HG03064 (cell line): ENCODE measurements around the gene PEAK1.

Experiments used
- ATAC-seq: cut with Tn5 transposase; IDR thresholded peaks from one replicate; pipeline ENCODE4 v1.9.1; 2021; ENCODE audit warnings: low read depth; ENCODE audit not compliant: unreplicated experiment

Gene PEAK1

DNA sequence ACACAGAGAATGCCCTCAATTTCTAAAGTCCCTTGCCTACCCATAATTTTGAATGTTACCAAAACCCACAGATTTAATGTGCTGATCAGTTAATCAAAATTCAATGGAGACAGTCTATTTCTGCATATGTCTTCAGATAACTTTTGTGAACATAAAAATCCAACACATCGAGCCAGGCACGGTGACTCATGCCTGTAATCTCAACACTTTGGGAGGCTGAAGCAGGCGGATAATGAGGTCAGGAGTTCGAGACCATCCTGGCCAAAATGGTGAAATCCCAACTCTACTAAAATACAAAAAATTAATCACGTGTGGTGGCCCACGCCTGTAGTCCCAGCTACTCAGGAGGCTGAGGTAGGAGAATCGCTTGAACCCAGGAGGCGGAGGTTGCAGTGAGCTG, 49.3 kb downstream of the PEAK1 start:
- no peak for ATAC-seq

DNA sequence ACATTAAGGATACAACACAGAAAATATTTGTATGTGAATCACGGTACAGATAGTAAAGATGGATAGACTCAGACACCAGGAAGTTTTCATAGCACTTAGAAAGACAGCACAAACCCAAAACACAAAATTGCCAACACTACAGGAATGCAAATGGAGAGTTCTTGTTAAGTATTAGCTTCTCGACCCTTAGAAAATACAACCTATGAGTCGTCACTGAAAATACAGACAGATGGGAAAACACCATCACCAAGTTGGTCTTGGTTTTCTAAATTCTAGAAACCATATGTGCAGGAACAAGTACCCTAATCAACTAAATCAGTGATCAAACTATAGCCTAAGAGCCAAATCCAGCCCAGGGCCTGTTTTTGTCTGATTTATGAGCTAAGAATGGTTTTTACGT, 50.7 kb downstream of the PEAK1 start:
- no peak for ATAC-seq

DNA sequence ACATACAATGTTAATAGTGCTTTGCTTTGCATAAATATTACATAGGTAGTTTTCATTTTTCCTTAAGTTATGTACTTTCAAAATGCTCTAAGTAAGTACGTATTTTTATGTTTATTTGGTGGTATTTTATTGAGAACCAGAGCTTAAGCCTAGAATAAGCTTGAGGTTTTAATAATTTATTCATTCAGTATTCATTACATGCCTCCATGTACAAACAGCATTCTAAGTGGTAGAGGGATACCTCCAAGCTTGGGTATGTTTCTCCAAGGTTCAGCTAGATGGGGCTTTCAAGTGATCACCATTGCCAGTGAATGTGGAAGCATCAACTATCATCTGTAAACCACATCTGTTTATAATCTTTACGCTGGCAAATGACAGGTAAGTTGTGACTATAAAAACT, 52.3 kb downstream of the PEAK1 start:
- ATAC-seq: no peak

DNA sequence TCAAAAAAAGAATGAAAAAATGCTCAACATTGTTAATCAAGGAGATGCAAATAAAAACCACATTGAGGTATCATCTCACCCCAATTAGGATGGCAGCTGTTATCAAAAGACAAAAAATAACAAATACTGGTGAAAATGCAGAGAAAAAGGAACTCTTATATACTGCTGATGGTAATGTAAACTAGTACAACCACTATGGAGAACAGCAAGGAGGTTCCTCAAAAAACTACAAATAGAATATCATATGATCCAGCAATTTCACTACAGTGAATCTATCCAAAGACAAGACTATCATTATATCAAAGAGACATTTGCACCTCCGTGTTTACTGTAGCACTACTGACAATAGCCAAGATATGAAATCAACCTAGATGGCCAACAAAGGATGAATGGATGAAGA, 58.4 kb downstream of the PEAK1 start:
- ATAC-seq: no peak

DNA sequence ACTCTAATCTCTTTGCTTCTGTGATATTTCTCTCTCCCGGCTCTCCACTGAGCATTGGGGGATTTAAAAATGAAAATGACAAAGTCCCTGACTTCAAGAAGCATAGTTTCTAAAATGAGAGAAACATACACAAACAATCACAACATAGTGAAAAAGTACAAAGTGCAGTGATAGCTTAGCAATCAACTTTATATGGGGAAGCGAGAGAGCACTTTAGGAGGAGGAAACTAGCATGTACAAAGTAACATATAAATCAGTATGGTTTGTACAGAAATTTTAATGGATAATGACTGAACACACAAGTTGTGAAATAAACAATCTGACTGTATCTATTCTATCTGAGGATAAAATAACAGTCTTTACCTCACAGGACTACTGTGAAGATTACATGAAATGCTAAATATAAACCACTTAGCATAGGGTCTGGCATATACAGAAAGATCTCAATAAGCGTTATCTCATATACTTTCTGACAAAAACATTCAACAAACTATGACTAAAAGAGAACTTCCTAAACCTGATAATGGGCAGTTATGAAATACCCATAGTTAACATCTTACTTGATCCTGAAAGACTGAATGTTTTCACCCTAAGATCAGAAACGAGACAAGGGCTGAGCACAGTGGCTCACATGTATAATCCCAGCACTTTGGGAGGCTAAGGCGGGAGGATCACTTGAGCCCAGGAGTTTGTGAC, 61.2 kb downstream of the PEAK1 start:
- no peak for ATAC-seq

DNA sequence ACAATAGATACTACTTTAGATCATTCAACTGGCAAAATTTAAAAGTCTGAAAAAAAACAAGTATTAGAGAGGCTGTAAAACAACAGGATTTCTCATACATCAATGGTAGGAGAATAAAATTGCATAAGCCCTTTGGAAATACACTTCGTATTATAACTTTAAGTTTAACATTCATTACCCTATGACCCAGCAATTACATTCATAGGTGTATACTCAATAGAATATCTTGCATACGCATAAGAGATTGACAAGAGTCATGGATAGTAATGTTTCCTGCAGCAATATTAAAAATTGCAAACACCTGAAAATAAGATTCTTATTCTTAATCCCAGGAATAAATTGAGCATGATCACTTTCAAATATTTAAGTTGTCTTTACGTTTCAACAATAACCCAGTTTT, 63.6 kb downstream of the PEAK1 start:
- no peak for ATAC-seq

DNA sequence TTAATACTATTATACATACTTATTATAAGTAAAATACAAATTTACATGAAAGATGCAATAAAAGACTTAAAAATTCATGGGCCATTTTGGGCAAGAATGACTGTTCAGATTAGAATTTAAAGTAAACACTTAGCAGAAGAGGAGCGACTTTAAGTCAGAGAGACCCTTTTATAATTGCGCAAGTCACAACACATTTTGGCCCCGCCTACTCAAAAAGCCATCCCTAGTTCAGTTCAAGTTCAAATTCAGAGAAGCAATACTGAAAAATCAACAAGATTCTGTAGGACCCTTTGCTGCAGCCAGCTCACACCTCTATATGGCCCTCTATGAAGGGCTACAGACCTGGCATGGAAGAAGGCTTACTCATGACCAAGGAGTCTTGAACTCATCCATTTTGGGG, 64.6 kb downstream of the PEAK1 start:
- ATAC-seq: no peak

DNA sequence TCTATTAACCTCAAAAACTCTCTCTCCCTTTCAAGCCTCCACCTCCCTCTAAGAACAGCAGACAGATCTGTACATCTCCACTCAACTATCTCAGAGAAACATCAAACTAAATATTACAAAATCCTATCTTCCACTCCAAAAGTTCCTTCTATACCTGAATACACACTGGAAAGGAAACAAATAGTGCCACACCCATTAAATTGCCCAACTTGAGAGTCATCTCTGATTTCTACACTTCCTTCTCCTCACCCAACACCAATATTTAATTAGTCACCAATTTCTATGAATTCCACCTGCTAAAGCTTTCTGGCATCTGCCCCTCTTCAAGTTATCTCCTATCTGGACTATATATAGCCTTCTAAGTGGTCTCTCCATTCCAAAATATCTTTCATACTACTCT, 65.8 kb downstream of the PEAK1 start:
- no peak for ATAC-seq

DNA sequence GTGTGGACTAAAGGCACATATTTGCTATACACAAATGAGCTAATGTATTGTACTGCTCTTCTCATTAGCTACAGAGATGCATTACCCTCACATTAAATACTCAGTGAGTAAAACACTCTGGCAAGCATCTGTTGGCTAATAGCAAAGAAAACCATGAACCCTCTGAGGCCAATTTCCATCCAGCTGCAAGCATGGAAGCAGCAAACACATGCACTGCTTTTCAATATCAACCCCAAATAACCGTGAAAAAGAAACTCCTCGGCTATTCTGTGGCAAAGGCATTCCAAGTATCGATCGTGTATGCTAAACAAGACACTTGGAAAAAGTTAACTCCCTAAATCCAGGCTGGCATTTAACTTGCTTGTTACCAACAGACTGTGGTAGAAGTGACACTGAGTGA, 67.0 kb downstream of the PEAK1 start:
- no peak for ATAC-seq

DNA sequence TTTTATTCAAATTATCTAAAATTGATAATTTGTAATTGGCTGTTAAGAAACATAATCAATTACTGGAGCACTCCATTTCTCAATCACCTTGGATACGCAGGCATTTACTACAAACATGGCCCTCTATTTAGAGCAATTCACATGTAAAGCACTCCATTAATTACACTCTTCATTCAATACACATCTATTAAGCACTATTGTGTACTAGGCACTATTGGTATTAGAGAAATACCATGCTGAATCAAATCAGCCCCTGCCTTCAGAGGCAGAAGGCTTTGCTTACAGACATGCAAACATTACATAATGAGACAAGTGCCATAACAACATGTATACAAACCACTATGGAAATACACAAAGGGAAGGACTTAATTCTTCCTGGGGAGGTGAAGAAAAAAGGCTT, 69.1 kb downstream of the PEAK1 start:
- no peak for ATAC-seq

DNA sequence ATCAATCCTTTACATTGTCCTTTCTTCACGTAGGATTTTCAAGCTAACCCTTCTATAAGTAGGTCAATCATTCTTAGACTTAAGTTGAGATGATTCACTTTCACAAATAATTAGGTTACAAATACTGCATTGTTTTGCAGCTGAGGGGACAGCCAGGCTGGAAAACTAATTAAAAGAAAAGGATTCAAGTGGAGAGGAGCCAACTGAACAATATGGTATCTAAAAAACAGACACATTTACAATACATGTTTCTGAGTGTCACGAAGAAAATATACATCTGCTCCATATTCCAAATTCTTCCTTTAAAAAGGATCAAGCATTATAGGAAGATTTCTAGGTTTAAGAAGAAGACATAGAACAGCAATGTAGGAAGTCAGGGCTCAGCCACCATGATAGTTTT, 70.2 kb downstream of the PEAK1 start:
- no peak for ATAC-seq

DNA sequence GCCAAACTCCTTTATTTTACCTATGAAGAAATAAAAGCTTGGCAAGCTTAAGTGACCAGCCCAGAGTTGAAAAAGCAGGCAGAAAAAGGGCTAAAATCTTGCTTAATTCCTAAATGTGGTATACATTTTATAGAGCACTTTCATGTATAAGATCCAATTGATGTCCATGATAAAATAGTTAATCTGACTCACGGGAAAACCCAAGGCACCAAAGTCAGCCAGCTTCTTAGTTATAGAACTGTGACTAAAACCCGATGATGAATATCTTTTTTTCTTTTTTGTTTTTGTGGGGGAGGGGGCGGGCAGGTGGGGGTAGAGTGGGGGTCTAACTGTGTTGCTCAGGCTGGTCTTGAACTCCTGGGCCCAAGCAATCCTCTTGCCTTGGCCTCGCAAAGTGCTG, 71.4 kb downstream of the PEAK1 start:
- no peak for ATAC-seq

DNA sequence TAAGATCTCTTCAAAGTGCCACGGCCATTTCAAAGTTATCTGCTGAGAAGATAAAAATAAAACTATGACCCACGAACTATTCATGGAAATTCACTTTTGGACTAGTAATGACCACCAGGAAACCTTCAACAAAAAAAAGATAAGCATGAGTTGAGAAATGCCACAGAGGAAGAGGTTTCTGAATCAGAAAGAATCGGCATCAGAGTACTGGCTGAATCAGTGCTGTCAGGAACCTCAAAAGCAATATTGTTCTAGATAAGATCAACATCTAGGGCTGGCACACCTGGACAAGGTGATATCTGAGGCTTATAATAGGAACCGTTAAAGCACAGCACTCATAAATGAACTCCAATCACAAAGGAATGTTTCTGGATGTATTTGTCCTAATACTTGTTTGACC, 72.7 kb downstream of the PEAK1 start:
- no peak for ATAC-seq

DNA sequence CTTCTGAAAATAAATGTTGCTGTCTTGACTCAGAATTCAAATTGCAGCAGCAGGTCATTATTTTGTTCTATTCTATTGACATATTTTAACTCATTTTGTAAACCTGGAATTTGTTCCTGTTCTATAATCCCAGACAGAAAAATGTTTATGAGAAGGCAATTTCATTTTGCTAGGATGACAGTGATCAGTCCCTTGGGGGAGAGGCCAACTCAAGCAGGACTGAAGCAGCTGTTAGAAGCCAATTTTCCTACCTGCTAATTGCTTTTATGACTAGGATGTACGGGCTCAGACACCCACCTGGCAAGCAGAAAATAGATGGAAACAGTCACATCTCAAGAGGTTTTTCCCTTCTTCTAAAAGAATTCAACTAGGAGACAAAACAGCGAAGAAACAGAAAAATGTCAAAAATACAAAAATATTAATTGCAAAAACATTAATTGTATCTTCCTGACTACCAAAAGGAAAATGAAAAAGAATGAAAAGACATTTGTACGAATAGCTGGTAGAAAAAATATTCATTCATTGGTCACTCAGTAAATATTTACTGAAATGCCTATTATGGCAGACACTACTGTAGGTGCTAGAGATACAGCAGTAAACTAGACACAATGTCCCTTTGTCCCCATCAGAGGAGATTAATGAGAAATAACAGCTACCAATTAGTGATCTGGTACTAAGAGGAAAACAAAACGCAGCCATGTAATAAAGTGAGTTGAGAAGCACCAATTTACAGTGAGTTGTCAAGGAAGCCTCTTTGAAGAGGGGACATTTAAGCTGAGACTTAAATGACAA, 73.5 kb downstream of the PEAK1 start:
- ATAC-seq: no peak

DNA sequence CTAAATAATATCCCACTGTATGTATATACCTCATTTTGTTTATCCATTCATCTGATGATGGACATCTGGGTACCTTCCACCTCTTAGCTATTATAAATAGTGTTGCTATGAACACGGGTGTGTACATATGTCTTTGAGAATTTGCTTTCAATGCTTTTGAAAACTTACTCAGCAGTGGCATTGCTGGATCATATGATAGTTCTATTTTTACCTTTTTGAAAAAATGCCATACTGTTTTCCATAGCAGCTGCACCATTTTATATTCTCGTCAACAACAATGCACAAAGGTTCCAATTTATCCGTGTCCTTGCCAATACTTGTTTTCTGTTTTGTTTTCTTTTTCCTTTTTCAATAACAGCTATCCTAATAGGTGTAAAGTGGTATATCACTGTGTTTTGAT, 77.1 kb downstream of the PEAK1 start:
- ATAC-seq: no peak

DNA sequence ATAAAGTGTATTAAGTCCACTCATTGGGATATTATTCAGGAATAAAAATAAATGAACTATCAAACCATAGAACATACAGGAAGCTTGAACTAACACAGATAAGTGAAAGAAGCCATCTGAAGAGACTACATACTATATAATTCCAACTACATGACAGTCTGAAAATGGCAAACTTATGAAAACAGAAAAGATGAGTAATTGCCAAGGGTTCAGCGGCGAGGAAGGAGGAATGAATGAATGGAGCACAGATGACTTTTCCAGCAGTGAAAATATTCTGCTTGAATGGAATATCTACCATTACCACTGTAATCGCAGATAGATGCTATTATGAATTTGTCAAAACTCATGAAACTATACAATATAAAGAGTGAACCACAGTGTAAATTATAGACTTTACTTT, 79.7 kb downstream of the PEAK1 start:
- no peak for ATAC-seq

DNA sequence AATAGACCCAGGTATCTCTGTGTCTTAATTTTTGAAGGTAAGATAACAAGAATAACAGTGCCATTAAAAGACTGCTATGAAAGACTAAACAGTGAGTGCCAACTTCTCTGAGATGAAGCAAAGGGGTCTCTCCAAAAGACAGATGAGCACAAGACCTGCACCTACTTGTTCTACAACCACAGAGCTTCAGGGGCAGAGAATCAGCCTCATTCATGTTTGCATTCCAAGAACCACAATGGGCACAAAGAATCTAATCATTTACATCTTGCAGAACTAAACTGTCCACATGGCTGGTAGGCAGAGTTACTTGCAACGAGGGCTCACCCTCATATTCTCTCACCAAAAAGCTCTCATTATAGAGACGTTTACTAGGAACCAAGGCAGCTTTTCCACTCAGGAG, 83.9 kb downstream of the PEAK1 start:
- ATAC-seq: no peak

DNA sequence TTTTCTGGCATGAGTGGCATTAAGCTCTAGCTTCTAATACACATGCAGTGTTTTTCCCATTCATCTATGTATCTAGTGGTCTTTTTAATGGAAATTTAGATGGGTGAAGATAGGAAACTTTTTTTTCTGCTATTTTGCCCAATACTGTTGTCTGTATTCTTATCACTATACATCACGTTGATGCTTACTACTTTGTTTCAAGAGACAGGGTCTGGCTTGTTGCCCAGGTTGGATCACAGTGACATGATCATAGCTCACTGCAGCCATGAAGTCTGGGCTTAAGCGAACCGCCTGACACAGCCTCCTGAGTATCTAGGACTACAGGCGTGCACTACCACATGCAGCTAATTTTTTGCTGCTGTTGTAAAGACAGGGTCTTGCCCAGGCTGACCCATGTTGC, 84.6 kb downstream of the PEAK1 start:
- no peak for ATAC-seq

DNA sequence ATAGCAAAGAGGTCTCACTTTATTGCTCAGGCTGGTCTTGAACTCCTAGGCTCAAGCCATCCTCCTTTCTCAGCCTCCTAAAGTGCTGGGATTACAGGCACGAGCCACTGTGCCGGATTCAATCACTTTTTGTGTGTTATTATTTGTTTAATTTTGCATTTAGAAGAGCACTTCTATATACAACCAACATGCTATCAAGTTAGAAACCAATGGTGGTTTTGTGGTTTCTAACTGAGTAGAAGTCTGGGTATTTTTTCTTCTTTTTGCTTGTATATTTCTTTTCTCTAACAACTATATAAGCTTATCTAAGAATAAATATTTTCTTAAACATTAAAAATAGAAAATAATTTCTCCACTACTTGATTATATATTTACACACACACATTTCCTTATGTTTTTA, 86.7 kb downstream of the PEAK1 start:
- no peak for ATAC-seq

DNA sequence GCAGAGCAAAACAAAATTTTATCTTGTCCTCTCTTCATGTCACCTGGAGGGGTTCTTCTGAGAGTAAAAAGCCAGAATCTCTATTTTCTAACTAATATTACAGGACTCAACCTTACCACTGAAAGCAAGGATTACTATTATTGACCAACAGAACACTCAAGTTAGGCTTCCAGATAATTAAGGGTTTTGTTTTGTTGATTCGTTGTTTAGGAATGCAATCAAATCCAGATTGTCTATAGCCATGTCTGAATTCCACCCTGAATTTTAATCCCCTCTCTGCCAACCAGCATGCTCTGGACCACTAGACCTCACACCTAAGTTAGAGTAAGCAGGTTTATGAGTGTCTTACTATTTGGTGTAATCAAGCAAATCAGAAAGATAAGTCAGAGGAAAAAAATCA, 90.7 kb downstream of the PEAK1 start:
- no peak for ATAC-seq

DNA sequence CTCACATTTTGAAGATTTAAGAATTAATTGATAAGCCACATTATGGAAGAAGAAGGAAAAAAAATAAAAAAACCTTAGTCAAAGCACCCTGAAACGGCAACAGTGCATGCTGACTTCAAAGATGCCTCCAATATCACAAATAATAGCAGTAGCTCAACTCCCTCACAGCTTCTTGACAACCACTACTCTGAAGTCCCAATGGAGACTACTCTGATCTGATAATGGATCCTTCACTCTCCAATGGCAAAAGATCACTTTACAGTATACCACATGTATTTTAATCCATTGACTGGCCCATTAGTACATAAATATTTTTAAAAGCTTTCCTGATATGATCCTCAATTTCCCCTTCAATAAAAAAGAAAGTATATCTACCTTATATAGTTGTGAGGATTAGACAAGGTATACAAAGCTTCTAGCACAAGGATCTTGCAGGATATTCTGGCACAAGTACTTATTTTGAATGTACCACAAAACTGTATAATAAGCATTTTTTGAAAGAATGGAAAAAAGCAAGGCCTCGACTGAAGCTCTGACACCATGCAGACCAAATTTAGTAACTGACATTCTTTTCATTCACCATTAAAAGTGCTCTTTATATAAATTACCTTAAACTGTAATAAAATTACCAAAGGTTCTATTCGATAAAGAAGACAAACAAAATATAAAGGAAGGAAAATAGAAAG, 91.9 kb downstream of the PEAK1 start:
- ATAC-seq: no peak

DNA sequence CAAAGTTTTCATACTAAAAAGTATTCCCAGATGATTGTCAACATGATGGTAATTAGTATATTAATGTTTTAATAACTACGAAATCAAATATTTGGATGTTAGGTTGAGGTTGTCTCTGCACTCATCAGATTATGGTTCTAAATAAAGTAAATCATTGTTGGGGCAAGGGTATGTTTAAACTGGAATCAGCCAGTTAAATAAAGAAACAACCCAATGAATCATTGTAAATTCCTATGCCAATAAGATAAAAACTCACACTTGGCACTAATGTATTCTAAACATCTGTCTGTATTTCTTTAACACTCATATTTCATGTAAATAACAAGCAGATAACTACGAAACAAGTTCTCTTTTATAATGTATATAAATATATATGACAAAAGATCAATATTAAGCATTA, 92.7 kb downstream of the PEAK1 start:
- ATAC-seq: no peak
